ENCODE data around the gene NOG.

Gene NOG

DNA sequence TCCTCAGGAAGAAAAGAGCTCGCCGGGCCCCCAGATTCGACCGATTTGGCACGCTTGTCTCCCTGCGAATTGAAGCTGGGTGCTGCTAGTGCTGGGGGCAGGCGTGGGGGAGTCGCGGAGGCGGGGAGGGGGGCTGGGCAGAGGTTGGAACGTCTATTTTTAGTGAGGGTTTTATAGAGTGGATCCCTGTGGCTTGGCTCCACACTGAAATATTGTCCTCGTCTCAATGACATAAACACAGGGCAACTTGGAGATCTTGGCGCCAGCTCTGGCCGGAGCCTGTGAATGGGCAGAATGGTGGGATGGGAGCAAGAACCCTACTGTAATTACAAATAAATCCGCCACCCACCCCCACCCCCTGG lies 15.7 kb upstream of the NOG start:
- DNase-seq (ENCODE audit: low read depth) = peak; percentile 28
- TF ChIP-seq, protein P1, sequence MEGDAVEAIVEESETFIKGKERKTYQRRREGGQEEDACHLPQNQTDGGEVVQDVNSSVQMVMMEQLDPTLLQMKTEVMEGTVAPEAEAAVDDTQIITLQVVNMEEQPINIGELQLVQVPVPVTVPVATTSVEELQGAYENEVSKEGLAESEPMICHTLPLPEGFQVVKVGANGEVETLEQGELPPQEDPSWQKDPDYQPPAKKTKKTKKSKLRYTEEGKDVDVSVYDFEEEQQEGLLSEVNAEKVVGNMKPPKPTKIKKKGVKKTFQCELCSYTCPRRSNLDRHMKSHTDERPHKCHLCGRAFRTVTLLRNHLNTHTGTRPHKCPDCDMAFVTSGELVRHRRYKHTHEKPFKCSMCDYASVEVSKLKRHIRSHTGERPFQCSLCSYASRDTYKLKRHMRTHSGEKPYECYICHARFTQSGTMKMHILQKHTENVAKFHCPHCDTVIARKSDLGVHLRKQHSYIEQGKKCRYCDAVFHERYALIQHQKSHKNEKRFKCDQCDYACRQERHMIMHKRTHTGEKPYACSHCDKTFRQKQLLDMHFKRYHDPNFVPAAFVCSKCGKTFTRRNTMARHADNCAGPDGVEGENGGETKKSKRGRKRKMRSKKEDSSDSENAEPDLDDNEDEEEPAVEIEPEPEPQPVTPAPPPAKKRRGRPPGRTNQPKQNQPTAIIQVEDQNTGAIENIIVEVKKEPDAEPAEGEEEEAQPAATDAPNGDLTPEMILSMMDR (IDR thresholded peaks at IDR 0.05; ENCODE audit: low read depth, low read length) = no peak
- TF ChIP-seq MYC (IDR thresholded peaks at IDR 0.05; ENCODE audit: low read depth, low read length) (no peak), POLR2A (IDR thresholded peaks at IDR 0.05; ENCODE audit: extremely low read depth, insufficient read length) (no peak)
- TF ChIP-seq, protein P2, sequence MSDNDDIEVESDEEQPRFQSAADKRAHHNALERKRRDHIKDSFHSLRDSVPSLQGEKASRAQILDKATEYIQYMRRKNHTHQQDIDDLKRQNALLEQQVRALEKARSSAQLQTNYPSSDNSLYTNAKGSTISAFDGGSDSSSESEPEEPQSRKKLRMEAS (IDR thresholded peaks at IDR 0.05; ENCODE audit: low read depth, low read length) = no peak
- H3K4me3 ChIP-seq (ENCODE audit: low read depth, low read length) = no peak overlapping the region

DNA sequence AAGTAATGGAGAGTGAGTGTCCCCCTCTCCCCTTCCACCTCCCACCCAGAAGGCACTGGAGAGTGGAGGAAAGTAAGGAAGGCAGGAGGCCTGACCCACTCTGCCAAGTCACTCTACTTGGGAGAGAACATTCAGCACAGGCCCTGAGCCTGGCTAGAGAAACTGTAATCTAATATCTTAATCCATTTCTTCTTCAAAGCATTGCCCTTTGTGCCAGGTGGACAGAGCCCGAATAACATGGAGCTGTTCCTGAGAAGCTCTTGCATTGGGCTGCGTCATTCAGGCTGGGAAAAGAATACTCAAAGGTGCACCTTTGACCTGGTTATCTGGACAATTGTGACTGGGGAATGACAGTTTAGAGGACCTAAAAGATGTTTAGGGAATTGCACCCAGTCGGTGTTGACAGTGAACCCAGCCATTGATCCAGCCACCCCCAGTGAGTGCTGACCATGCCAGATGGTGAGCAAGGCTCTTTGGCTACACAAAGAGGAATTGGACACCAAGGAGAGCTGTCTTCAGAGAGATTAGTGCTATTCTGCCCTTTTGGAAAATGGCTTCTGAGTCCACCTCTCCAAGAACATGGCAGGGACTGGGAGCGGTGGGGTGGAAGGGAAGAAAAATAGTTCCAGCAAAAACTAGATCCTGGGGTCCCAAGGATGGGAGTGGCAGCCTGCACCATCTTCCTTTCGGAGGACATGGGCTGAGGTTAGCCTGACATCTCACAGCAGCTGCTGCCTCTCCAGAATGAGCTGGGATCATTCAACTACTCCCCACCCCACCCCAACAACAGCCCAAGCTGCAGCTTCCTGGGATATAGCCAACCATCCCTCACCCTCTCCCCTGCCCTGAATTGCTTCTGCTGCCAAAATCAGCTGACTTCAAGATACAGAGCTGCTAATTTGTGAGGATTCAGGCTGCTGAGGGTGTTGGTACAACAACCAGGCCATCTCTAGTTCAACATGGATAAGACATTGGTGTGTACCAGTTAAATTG lies 11.6 kb upstream of the NOG start:
- no peak overlapping the region for H3K4me3 ChIP-seq (ENCODE audit: low read depth, low read length)
- DNase-seq (ENCODE audit: low read depth) = no peak
- TF ChIP-seq POLR2A (IDR thresholded peaks at IDR 0.05; ENCODE audit: extremely low read depth, insufficient read length) (no peak), MYC (IDR thresholded peaks at IDR 0.05; ENCODE audit: low read depth, low read length) (no peak)
- TF ChIP-seq, protein P1 (IDR thresholded peaks at IDR 0.05; ENCODE audit: low read depth, low read length) = no peak
- TF ChIP-seq, protein P2 (IDR thresholded peaks at IDR 0.05; ENCODE audit: low read depth, low read length) = no peak

DNA sequence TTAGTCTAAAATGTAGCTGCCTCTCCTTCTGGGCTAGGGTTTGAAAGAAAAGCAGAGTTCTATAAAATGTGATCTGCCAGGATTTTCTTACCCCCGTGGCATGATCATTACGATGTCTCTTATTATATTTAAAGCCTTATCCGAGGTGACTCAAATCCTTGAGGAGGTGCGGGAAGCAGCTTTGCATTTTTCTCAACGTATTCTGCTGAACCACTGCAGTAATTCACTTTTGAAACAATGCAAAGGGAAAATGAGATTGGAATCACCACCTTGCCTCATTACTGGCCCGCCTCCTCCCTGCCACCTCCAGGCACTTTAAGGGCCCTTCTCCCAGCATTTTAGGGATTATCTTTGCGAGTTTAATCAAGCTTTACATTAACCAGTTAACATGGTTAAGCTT lies 9.7 kb upstream of the NOG start:
- TF ChIP-seq, protein P1 (IDR thresholded peaks at IDR 0.05; ENCODE audit: low read depth, low read length) = no peak
- H3K4me3 ChIP-seq (ENCODE audit: low read depth, low read length) = no peak overlapping the region
- DNase-seq (ENCODE audit: low read depth) = no peak

DNA sequence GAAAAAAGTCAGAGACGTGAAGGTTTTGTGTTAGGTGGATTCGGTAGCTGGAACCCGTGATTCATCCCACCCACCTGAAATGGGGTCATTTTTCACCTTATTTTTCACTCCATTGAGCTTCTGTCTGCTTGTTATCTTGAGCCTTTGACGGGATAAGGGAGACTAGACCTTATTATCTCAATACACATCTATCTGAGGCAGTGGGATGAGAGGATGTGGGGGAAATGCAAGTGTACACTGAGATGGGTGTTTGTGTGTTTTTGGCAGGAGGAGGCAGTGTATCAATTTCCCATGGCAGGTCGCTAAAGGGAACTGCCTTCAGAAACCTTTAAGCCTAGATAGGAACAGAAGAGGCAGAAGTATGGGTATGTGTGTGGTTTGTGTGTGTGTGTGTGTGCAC lies 6.2 kb upstream of the NOG start:
- no peak for TF ChIP-seq POLR2A (IDR thresholded peaks at IDR 0.05; ENCODE audit: extremely low read depth, insufficient read length)
- TF ChIP-seq, protein P1 (IDR thresholded peaks at IDR 0.05; ENCODE audit: low read depth, low read length) = no peak
- TF ChIP-seq, protein P2 (IDR thresholded peaks at IDR 0.05; ENCODE audit: low read depth, low read length) = no peak
- TF ChIP-seq MYC (IDR thresholded peaks at IDR 0.05; ENCODE audit: low read depth, low read length) = no peak
- no peak overlapping the region for H3K4me3 ChIP-seq (ENCODE audit: low read depth, low read length)

DNA sequence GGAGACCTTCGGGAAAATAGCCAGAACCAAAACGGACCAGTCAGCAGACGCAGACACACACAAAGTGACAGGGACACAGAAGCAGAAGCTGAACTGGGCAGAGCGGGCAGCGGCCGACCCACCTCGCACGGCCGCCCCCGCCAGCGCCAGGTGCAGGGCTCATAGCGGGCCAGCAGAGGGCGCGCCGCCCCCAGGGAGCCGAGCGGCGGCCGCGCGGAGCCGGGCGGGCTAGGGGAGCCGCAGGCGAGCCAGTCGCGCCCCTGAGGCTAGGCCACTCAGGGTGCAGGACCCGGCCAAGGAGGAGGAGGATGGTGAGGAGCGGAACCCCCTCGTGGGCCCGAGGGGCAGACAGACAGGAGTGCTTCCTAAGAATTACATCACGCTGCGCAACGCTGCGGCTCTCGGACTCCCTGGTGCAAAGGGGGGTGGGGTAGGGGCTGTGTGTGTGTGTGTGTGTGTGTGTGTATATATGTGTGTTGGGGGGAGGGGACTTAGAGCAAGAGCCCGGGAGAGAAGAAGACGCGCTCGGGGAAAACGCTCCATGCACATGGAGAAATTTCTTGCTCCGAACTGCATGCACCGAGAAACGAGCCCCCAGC lies 913 bp upstream of the NOG start:
- TF ChIP-seq MYC (IDR thresholded peaks at IDR 0.05; ENCODE audit: low read depth, low read length) = no peak
- TF ChIP-seq, protein P1 (IDR thresholded peaks at IDR 0.05; ENCODE audit: low read depth, low read length) = peak; percentile 44
- TF ChIP-seq POLR2A (IDR thresholded peaks at IDR 0.05; ENCODE audit: extremely low read depth, insufficient read length) = no peak
- DNase-seq (ENCODE audit: low read depth) = peak; percentile 91
- peak overlapping the region; percentile 58 for H3K4me3 ChIP-seq (ENCODE audit: low read depth, low read length)

More for the DNA sequence above, 6.2 kb upstream of the NOG start:
- no peak for DNase-seq (ENCODE audit: low read depth)

Data from NB4 (cell line).